Measurements from ENCODE around the gene ZBTB39. TPM values are rescaled to one million over a fixed set of nuclear protein-coding genes. Genes with fewer than 3 reads are reported as not detected.
"Not testable (repeated sequence)": the region's sequence is repeated elsewhere in the genome, so short reads cannot be mapped to it uniquely, and the experiment has no call there.

The ZBTB39 gene
- total RNA-seq, 2 donors from 2014 or later = 3.2 to 4.5 TPM

DNA sequence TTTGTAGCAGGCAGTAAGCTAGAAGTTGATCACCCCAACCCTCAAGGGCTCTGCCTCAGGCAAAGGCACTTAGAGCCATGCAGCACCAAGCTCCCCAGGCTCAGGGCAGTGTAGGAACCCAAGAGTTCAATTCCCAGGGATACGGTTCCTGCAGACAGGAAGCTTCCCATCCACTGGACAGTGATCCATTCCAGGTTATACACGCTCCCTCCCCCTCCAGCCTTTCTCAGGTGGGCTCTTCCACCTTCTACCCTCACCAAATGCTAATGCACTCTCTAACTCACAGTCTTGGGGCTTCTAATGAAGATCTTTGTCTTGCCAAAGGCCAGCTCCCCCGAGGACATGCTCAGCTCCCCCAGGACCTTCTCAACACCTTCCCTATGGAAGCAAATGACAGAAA lies 30.9 kb upstream of the ZBTB39 start:
- DNase-seq = no peak
- no peak for ATAC-seq
- intact Hi-C loops (cut with DNase I, micrococcal nuclease) = no loop called here

DNA sequence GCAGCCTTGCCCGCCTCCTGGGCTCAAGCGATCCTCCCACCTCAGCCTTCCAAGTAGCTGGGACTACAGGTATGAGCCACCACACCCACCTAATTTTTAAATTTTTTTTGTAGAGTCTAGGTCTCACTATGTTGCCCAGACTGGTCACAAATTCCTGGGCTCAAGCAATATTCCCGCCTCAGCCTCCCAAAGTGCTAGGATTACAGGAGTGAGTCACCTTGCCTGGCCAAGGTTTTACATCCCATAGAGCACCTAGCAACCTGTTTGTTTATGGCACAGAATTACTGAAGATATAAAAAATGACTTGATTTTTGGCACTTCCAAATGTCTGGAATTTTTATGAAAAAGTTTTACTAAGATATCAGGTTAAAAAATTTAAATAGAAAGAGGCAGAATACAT lies 27.1 kb upstream of the ZBTB39 start:
- intact Hi-C loops (cut with DNase I, micrococcal nuclease) = no loop called here
- ATAC-seq (no peak), DNase-seq (no peak)

DNA sequence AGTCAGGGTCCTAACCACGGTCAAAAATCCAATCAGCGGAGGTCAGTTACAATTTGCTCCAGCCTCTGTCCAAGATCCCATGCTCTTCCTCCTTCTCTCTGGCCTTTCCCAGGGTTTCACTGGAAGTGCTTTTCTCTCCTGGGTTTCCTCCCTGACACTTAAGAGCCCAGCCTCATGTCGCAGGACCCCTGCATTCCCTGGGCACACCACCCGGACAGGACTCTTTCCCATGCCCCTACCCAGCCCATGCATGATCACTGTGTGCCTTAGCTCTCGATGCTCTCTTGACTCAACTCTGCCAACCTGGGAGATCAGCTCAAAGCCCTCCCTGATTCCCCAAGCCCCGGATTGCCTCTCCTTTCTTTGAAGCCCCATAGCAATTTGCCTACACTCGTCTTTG lies 25.4 kb upstream of the ZBTB39 start:
- ATAC-seq (no peak), DNase-seq (no peak)
- intact Hi-C loops (cut with DNase I, micrococcal nuclease) = no loop called here

DNA sequence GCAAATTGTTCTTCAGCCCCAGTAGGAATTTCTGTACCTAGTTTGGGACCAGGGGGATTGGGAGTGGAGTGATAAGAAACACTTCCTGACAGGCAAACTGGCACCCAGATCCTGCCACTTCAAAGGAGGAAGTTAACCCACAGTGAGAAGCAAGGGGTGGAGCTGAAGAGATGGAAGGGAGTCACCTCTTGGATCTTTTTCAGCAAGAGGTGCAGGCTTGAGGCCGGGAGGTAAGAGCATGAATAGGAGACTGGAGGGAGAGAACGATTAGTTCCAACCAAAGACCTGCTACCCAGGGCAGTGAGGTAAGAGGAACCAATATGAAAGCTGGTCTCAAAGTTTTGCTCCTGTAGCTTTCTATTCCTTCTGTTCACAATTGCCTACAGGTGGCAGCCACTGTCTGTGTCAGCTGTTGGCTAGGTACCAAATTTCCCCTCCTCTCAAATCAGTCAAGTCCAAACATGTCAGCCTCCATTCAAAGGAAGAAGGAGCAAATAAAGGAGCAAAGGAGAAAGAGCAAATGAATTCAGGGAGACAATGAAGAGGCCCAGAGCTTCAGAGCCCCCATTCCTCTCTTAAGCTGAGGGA lies 24.9 kb upstream of the ZBTB39 start:
- ATAC-seq = peak; percentile 76
- intact Hi-C loops (cut with DNase I, micrococcal nuclease) = no loop called here
- no peak for DNase-seq

DNA sequence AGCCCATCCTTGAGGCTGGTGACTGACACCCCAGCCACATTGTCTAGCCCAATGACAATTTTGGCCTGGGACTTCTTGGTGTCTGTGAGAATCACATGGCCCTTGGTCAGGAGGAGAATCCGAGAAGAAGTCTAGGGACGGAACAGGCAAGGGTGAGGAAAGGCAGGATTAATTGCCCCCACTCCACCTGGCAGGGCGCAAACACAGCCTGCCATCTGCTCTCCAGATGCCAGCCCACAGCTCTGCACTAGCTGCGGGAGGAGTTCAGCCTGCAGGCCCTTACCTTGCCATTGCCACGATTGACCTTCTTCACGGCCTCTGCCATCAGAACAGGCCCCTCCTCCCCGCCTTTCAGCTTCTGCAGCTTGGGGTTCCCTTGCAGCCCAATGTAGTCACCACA lies 23.1 kb upstream of the ZBTB39 start:
- DNase-seq (no peak), ATAC-seq (no peak)
- intact Hi-C loops (cut with DNase I, micrococcal nuclease) = no loop called here

DNA sequence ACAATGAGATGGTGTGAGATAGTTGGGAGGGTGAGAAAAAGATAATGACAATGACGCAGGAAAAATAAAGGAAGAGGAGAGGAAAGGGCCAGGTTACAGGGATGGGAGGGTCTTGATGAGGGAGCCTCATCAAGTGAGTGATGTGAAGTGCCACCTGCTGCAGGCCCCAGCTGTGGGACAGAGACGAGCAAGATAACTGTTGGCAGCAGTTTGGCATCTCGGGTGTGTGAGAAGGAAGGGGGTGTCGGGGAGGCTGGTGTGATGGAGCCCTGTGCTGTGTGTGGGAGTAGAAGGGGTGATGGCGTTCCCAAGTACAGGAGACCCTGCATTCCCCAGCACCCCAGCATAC lies 21.4 kb upstream of the ZBTB39 start:
- ATAC-seq (no peak), DNase-seq (no peak)
- intact Hi-C loops (cut with DNase I, micrococcal nuclease) = no loop called here

DNA sequence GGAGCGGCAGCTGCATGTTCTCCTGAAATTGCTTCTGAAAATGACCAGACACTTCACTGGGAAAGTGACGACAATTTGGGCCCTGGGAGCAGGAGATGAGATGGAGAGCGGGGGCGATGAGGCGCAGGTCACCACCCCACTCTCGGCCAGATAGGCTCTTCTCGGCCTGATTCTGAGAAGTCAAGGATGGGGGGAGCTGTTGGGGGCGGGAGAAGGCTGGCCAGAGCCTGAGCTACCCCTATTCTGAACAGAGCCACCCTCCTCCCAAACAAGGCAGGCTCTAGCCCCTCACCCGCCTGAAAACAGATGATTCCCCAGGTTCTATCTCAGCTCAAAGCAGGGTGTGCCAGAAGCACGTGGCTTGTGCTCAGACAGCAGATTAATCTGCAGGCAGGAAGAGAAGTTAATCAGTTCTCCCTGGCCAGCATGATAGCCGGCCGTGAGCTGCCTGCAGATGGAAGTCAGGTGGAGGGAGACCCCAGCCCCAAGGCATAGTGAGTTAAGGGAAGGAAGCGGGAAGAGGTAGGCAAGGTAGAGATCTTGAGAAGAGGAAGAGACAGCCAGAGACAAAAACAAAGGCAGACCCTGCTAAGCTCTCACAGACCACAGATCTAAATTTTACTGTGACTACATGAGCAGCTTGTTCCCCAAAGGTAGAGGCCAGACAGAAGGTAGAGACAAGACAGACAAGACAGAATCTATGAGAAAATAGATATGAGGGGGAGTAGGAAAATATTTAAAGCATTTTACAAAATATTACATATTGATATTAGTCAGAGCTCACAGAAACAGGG lies 20.9 kb upstream of the ZBTB39 start:
- DNase-seq (no peak), ATAC-seq (no peak)
- intact Hi-C loops (cut with DNase I, micrococcal nuclease) = no loop called here

DNA sequence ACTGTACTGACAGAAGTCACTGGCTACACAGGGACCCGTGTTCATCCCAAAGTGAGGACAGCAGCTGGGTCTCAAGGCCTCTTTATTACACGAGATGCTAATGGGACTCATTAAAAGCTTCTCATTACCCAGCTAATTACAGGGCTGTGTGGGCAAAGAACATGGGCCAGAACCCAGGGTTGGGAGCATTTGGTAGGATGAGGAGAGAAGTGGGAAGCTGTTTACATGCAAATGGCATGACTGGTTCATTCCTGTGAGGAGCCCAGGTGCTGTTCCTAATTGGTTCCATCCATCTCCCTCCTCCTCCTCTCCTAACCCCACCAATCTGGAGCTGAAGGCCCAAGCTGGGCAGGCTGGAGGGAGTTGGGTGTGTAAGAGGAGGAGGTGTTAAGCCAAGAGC lies 18.9 kb upstream of the ZBTB39 start:
- intact Hi-C loops (cut with DNase I, micrococcal nuclease) = no loop called here
- DNase-seq = no peak
- ATAC-seq = peak; percentile 4

DNA sequence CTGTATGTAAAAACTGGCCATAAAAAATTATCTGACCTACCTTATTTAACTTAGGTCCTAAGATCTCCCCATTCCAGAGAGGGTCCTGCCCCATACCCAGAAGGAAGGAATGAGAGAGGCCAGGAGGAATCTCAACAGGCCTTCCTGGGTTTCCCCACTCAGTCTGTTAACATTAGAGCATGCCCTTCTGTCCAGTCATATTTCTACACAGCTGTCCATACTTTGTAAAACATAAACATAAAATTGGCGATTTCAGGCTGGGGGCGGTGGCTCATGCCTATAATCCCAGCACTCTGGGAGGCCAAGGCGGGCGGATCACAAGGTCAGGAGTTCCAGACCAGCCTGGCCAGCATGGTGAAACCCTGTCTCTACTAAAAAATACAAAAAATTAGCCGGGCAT lies 16.0 kb upstream of the ZBTB39 start:
- ATAC-seq; DNase-seq; intact Hi-C loops (cut with DNase I, micrococcal nuclease): not testable (repeated sequence)

DNA sequence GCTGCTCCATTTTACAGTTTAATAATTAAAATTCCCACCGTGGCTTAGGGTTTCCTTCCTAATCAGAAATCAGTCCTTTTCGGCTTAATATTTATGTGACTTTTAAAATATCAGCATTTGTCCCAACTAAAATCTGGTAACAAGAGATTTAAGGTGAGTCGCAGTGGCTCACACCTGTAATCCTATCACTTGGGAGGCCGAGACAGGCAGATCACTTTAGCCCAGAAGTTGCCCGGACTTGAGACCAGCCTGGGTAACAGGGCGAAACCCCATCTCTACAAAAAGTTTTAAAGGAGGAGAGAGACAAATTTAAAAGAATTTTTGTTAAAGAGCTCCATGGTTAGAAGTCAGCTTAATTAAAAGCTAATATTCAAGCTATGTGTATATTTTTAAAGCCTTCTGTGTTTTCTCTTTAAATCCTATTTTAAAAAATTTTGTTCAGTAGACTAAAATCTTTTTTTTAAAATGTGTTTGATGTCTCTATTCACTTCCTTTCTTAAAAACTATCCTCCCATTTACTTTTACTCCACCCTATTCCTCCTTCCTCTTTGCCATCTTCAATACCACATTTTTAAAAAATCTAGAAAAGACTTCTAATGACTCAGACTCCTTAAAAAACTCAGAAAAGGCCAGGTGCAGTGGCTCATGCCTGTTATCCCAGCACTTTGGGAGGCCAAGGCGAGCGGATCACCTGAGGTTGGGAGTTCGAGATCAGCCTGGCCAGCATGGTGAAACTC lies 13.8 kb upstream of the ZBTB39 start:
- intact Hi-C loops (cut with DNase I, micrococcal nuclease) = no loop called here
- DNase-seq = no peak
- no peak for ATAC-seq

DNA sequence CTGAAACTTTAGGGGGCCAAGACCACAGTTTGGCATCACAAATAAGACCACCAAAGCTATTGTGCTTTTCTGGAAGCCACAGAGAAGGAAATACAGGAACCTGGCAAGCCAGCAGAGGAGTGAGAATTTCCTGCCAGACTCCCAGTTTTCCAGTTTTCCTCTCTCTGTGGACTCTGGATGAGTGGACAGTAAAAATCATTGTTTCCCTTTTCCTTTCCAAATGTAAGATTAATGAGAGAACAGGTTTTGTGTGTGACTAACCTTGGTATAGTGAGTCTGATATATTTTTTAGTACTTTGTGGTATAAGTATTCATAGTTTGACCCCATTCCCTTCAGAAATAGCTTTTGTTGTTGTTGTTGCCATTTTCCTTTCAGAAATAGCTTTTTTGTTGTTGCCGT lies 12.6 kb upstream of the ZBTB39 start:
- ATAC-seq (no peak), DNase-seq (no peak)
- intact Hi-C loops (cut with DNase I, micrococcal nuclease) = no loop called here

DNA sequence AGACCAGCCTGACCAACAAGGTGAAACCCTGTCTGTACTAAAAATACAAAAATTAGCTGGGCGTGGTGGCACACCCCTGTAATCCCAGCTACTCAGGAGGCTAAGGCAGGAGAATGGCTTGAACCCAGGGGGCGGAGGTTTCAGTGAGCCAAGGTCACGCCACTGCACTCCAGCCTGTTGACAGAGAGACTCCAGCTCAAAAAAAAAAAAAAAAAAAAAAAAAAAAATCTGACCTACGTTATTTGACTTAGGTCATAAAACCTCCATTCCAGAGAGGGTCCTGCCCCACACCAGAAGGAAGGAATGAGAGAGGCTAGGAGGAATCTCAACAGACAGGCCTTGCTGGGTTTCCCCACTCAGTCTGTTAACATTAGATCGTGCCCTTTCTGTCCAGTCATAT lies 12.0 kb upstream of the ZBTB39 start:
- peak; percentile 42 for ATAC-seq
- intact Hi-C loops (cut with DNase I, micrococcal nuclease); DNase-seq: not testable (repeated sequence)

DNA sequence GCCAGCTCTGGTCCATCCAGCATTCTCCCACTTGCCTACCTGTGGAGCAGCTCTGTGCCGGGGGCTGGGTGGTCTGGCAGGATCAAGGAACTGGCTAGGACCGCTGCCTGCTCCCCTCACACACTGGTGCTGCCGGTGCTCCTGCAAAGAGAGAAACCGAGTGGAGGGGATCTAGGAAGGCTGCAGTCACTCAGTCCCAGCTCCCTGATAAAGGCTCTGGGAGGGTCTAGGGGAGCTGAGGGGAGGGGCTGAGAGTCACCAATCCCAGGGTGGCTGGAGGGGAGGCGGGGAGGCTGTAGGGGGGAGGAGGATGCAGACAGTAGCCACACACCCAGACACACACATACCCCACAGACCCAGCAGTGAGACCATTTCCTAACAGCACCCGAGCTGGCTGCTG lies 10.0 kb upstream of the ZBTB39 start, which contains the start of gene TAC3:
TAC3 (minus strand) TSS at position 182 of the 400 bp plus-strand sequence. CDS start 732 bp downstream, outside the sequence.
- no peak for DNase-seq
- no peak for ATAC-seq
- intact Hi-C loops (cut with DNase I, micrococcal nuclease) = no loop called here

DNA sequence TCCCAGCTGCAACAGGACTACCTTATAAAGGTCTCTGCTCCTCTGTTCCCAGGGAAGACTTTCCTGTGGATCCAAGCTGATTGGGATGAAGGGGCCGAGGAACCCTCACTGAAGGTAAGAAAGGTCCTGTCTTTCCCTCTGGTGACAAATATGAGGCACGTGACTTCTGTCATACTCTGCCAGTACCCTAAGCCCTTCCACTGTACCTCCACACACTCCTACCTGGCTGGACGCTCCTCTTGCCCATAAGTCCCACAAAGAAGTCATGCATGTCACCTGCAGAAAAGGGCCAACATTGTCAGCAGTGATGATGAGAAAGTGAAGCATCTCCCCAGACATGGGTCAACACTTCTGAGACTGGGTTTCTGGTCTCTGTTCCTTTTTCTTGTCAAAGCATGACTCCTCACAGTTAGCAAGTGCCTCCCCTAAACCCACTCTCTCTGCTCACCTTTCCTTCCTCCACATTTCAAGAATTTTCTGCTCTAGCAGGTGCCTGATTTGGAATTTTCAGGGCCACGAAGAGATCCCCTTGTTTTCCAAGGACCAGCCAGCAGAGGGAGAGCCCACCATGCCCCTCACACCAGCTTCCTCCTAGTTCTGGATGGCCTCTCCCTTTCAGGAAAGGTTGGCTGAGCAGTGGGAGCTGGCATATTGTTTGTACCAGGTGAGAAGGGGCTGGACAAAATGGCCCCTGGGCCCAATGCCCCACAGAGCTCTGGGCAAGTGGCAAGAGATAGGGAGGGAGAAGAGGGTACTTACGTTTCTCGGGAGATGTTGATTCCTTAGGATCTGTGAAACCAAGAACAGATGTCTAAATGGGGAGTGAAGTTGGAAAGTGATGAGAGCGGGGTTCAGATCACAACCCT lies 6.5 kb upstream of the ZBTB39 start:
- intact Hi-C loops (cut with DNase I, micrococcal nuclease) = loop anchor here in 1 of 2 donors (5.0 kb wide), 1 partner anchor 99 kb away; the partner anchor contains the start of gene STAT6
- DNase-seq (no peak), ATAC-seq (no peak)

DNA sequence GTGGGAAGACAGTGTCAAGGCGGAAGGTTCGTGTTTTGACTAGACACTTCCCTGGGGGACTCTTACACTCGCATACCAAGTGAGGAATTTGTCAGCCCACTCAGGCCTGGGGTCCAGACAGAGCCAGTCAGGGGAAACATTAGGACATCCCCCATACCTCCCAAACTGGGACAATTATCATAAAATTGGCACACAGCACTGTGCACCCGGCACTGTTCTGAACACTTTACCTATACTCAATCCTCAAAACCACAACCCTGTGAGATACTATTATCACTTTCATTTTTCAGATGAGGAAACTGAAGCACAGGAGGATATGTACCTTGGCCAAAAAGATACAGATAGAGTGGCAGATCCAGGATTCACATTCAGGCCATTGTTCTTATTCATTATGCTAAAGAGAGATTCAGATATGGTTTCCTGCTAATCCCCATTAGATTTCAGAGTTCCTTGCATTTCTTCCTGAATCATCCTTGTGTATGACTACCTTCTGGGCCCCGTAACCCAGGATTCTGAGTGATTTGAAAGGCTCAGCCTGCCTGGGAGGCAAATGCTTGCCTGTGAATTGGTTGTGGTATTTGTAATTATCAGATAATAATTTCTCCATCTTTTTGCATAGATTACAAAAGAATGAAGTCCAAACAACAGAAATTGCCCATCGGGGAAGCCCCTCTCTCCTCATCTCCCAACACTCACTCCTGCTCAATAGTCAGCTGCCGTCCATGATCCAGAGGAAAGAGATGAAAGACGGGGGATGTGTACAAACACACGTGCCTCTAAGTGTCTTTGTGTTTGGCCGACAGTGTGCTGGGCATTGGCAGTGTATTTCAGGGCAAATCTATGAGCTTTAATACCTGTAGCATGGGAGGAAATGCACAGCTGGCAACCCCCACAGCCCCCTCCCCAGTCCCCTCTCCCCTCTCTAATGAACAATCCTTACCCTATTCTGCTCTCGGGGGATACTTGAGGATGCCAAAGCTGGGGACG lies 5.4 kb upstream of the ZBTB39 start:
- intact Hi-C loops (cut with DNase I, micrococcal nuclease) = loop anchor here in 1 of 2 donors (5.0 kb wide), 1 partner anchor 101 kb away; the partner anchor contains the start of gene STAT6
- ATAC-seq (no peak), DNase-seq (no peak)

DNA sequence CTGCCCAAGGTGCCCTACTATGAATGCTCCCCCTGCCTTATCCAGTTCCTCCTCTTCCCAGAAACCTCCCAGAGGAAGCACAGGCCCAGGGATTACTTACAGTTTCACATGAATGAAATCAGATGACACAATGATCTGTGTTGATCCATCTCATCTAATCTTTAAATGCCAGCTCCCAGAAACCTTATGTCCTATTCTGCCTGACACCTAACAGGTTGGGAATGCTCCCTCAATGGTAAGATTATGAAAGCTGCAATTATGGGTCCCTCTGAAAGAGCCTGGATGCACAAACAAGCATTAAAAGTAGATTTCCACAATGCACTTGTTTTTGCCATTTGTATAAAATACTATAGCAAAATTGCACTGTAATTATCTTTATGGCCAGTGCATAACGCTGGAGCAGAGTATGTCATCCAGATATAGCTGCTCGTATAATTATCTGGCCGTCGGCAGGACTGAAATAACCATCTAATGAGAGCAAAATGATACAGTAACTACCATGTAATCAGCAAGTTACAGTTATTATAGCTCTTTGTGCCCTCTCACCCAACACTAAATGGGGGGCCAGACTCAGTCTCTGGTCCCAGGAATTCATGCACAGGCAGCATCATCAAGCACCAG lies 4.4 kb upstream of the ZBTB39 start:
- ATAC-seq (no peak), DNase-seq (no peak)
- intact Hi-C loops (cut with DNase I, micrococcal nuclease) = loop anchor here in 1 of 2 donors (5.0 kb wide), 1 partner anchor 102 kb away; the partner anchor contains the start of gene STAT6

DNA sequence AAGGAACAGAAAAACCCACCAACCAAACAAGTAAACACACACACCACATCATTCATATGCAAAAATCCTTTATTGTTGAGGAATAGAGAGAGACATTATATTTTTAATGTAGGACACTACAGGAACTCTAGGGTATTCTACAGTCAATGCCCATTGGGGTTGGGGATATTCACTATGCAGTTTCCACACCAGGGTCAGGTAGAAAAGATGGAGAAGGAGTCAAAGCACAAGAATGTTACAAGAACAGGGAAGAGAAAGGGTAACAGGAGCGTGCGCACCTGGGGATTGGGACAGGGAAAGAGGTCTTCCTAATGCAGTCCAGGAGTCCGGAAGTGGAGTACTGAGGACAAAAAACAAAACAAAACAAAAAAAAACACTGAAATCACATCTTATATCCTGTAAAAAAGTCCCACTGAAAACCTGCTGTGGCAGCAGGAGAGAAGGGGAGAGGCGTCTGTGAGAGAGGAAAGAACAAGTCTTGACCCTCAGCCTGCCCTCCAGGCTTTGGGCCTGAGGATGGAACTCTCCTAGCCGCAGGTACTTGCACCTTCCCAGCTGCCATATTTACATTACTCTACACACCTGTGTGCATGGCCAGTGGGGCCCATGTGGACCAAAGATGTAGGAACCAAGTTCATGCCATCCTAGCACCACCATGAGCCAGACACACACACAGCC lies 3.7 kb upstream of the ZBTB39 start:
- DNase-seq = no peak
- ATAC-seq = no peak
- intact Hi-C loops (cut with DNase I, micrococcal nuclease) = loop anchor here (5.0 to 10.0 kb wide), 3 partner anchors 52 to 255 kb away; partner anchors contain the start of genes PRIM1 (in 1 of the 2) and STAT6 (in 1 of the 2)

Measured in left colon (tissue), 2 donors.